ENCODE data around the gene NAALADL2.

GRCh38 chr3:175606650-175607318 is 747.6 kb downstream of the NAALADL2 start:
- TF ChIP-seq POLR2A (IDR thresholded peaks at IDR 0.05; ENCODE audit: low read length) (no peak), GATA1 (IDR thresholded peaks at IDR 0.05; ENCODE audit: low read depth, low read length) (no peak)

Measured in erythroblast (primary cell).